ENCODE data around the gene EXD3.

Gene EXD3

GRCh38 chr9:137416563-137417151, 6.3 kb downstream of the EXD3 start:
- DNase-seq (ENCODE audit: low read depth): no peak
- no peak overlapping the region for H3K4me3 ChIP-seq (ENCODE audit: low read depth, low read length)
- TF ChIP-seq CTCF (IDR thresholded peaks at IDR 0.05; ENCODE audit: control insufficient read depth, extremely low read depth, insufficient read depth): no peak

- DNase-seq (ENCODE audit: low read depth): no peak
- H3K4me3 ChIP-seq (ENCODE audit: low read depth, low read length): no peak overlapping the region
- no peak for TF ChIP-seq CTCF (IDR thresholded peaks at IDR 0.05; ENCODE audit: control insufficient read depth, extremely low read depth, insufficient read depth)
These were observed 6.9 kb downstream of the EXD3 start for GRCh38 chr9:137416006-137416562.

- no peak for TF ChIP-seq CTCF (IDR thresholded peaks at IDR 0.05; ENCODE audit: control insufficient read depth, extremely low read depth, insufficient read depth)
- no peak for DNase-seq (ENCODE audit: low read depth)
- no peak overlapping the region for H3K4me3 ChIP-seq (ENCODE audit: low read depth, low read length)
These were observed 7.5 kb downstream of the EXD3 start for GRCh38 chr9:137415451-137415850.

- TF ChIP-seq CTCF (IDR thresholded peaks at IDR 0.05; ENCODE audit: control insufficient read depth, extremely low read depth, insufficient read depth): no peak
- no peak for DNase-seq (ENCODE audit: low read depth)
These were observed 10.5 kb downstream of the EXD3 start for GRCh38 chr9:137412431-137412830.

GRCh38 chr9:137411645-137412380, 11.1 kb downstream of the EXD3 start:
- no peak for TF ChIP-seq CTCF (IDR thresholded peaks at IDR 0.05; ENCODE audit: control insufficient read depth, extremely low read depth, insufficient read depth)
- H3K4me3 ChIP-seq (ENCODE audit: low read depth, low read length): no peak overlapping the region
- no peak for DNase-seq (ENCODE audit: low read depth)

More at GRCh38 chr9:137412431-137412830, 10.5 kb downstream of the EXD3 start:
- H3K4me3 ChIP-seq (ENCODE audit: low read depth, low read length): no peak overlapping the region

GRCh38 chr9:137411260-137411644, 11.7 kb downstream of the EXD3 start:
- no peak for DNase-seq (ENCODE audit: low read depth)
- no peak overlapping the region for H3K4me3 ChIP-seq (ENCODE audit: low read depth, low read length)
- TF ChIP-seq CTCF (IDR thresholded peaks at IDR 0.05; ENCODE audit: control insufficient read depth, extremely low read depth, insufficient read depth): no peak
